Prostate gland (tissue), 2 donors: ENCODE data around the gene GFER.

ENCODE experiments used
- POLR2A ChIP-seq: fragments of 450-650 bp; IDR thresholded peaks from one replicate; pipeline ENCODE4 v1.6.1; 2016; ENCODE audit warnings: antibody characterized with exemption, mild to moderate bottlenecking
- TF ChIP-seq, protein P1 (sequence below), 4 experiments: fragments of 200-600 bp in 2 of 4; fragments of 450-650 bp in 2 of 4; sonication (generic) in 2 of 4; IDR thresholded peaks; 1 replicate in 3 of 4; 2 replicates in 1 of 4; pipeline ENCODE4 v1.5.1; 2016 to 2019; ENCODE audit warnings: antibody characterized with exemption in 4 of 4, mild to moderate bottlenecking in 2 of 4, moderate library complexity in 2 of 4

DNA sequence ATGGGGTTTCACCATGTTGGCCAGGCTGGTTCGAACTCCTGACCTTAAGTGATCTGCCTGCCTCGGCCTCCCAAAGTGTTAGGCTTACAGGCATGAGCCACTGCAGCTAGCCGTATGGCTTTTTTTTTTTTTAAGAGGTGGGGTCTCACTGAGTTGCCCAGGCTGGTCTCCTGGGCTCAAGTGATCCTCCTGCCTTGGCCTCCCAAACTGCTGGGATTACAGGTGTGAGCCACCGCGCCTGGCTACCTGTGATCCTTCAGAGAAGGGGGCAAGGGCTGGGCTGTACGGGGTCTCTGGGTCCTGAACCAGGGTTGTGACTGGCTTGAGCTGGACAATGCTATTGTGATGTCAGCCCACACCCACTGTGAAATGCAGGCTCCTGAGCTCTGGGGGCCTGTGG is 17.5 kb upstream of the GFER start, which contains the start of gene RNF151:
- no peak for TF ChIP-seq POLR2A
- TF ChIP-seq, protein P1, sequence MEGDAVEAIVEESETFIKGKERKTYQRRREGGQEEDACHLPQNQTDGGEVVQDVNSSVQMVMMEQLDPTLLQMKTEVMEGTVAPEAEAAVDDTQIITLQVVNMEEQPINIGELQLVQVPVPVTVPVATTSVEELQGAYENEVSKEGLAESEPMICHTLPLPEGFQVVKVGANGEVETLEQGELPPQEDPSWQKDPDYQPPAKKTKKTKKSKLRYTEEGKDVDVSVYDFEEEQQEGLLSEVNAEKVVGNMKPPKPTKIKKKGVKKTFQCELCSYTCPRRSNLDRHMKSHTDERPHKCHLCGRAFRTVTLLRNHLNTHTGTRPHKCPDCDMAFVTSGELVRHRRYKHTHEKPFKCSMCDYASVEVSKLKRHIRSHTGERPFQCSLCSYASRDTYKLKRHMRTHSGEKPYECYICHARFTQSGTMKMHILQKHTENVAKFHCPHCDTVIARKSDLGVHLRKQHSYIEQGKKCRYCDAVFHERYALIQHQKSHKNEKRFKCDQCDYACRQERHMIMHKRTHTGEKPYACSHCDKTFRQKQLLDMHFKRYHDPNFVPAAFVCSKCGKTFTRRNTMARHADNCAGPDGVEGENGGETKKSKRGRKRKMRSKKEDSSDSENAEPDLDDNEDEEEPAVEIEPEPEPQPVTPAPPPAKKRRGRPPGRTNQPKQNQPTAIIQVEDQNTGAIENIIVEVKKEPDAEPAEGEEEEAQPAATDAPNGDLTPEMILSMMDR (IDR thresholded peaks at IDR 0.05) = no peak
